Mesendoderm (in vitro differentiated cells): ENCODE data around the gene RER1.

Experiments
- DNase-seq: peaks from one replicate; pipeline ENCODE4 v3.0.0; 2013
- H2AK5ac ChIP-seq: 2 replicates; pipeline ENCODE4 v1.6.1; 2013; ENCODE audit warnings: low read length, inconsistent platforms
- H2BK120ac ChIP-seq: 2 replicates; pipeline ENCODE4 v1.6.1; 2013; ENCODE audit warnings: low read depth, mild to moderate bottlenecking, low read length, moderate library complexity, mixed read lengths
- H2BK15ac ChIP-seq: replicated peaks from 2 replicates; pipeline ENCODE4 v1.6.1; 2013; ENCODE audit warnings: low read depth, mild to moderate bottlenecking, moderate library complexity
- H2BK5ac ChIP-seq: 2 replicates; pipeline ENCODE4 v1.6.1; 2013; ENCODE audit warnings: low read length, inconsistent platforms
- H3K18ac ChIP-seq: 2 replicates; pipeline ENCODE4 v1.6.1; 2013; ENCODE audit warnings: mild to moderate bottlenecking, low read length, mixed read lengths
- H3K23ac ChIP-seq: one replicate; pipeline ENCODE4 v1.6.1; 2013; ENCODE audit warnings: low read length
- H3K27ac ChIP-seq: 2 replicates; pipeline ENCODE4 v1.5.1; 2013; ENCODE audit warnings: low read depth, mild to moderate bottlenecking, inconsistent platforms, low read length, moderate library complexity
- H3K27me3 ChIP-seq: 2 replicates; pipeline ENCODE4 v1.6.1; 2013; ENCODE audit warnings: low read length, control low read depth, mild to moderate bottlenecking, inconsistent platforms; ENCODE audit not compliant: insufficient read depth, poor library complexity
- H3K36me3 ChIP-seq: 2 replicates; pipeline ENCODE4 v1.6.1; 2013; ENCODE audit warnings: low read length, inconsistent platforms; ENCODE audit not compliant: control insufficient read depth, insufficient read depth
- H3K4ac ChIP-seq: one replicate; pipeline ENCODE4 v1.6.1; 2013; ENCODE audit warnings: low read depth, mild to moderate bottlenecking, low read length, moderate library complexity
- H3K4me1 ChIP-seq: 2 replicates; pipeline ENCODE4 v1.6.1; 2013; ENCODE audit warnings: low read depth, low read length, inconsistent platforms; ENCODE audit not compliant: control insufficient read depth
- H3K4me2 ChIP-seq: 2 replicates; pipeline ENCODE4 v1.6.1; 2013; ENCODE audit warnings: low read length
- H3K4me3 ChIP-seq: 2 replicates; pipeline ENCODE4 v1.5.1; 2013; ENCODE audit warnings: mild to moderate bottlenecking, low read length
- H3K56ac ChIP-seq: one replicate; pipeline ENCODE4 v1.6.1; 2013; ENCODE audit warnings: low read length
- H3K79me1 ChIP-seq: 2 replicates; pipeline ENCODE4 v1.6.1; 2013; ENCODE audit warnings: low read length, inconsistent platforms
- H3K79me2 ChIP-seq: 2 replicates; pipeline ENCODE4 v1.6.1; 2013; ENCODE audit warnings: mild to moderate bottlenecking, low read length; ENCODE audit not compliant: control insufficient read depth, insufficient read depth
- H3K9ac ChIP-seq: 2 replicates; pipeline ENCODE4 v1.6.1; 2013; ENCODE audit warnings: low read length, inconsistent platforms
- H4K5ac ChIP-seq: one replicate; pipeline ENCODE4 v1.6.1; 2013; ENCODE audit warnings: low read length
- H4K8ac ChIP-seq: one replicate; pipeline ENCODE4 v1.6.1; 2013; ENCODE audit warnings: low read depth, mild to moderate bottlenecking, control low read depth, low read length, moderate library complexity
- WGBS: extraction: QIAGEN DNeasy Blood & Tissue Kit; methylation state at CpG from one replicate; pipeline ENCODE4 v1.1.7; 2013; ENCODE audit warnings: low lambda C conversion rate, missing lambda C conversion rate; ENCODE audit not compliant: insufficient coverage; ENCODE audit errors: extremely low coverage; 5-methylcytosine and 5-hydroxymethylcytosine counted together

The RER1 gene

GRCh38 chr1:2352897-2353550 lies 38.6 kb upstream of the RER1 start:
- no peak overlapping the region for H3K27ac ChIP-seq
- DNase-seq = no peak
- no peak overlapping the region for H2AK5ac ChIP-seq

GRCh38 chr1:2353551-2354438 lies 37.8 kb upstream of the RER1 start:
- no peaks in the 10 kb centered on the region for H3K27me3 ChIP-seq
- H3K79me2 ChIP-seq = no peaks in the 10 kb centered on the region
- H3K79me1 ChIP-seq = no peaks in the 10 kb centered on the region
- H3K4ac ChIP-seq = no peak overlapping the region
- H3K9ac ChIP-seq = no peak overlapping the region
- no peak overlapping the region for H3K27ac ChIP-seq
- no peak overlapping the region for H3K56ac ChIP-seq
- WGBS = no CpG with 5 or more reads among the region's 28 CpGs
- no peak overlapping the region for H2BK120ac ChIP-seq
- H3K36me3 ChIP-seq = no peaks in the 10 kb centered on the region
- no peak overlapping the region for H2BK15ac ChIP-seq
- H4K5ac ChIP-seq = no peak overlapping the region
- no peak overlapping the region for H3K4me2 ChIP-seq
- no peak overlapping the region for H3K18ac ChIP-seq
- H3K4me3 ChIP-seq = no peak overlapping the region
- H3K23ac ChIP-seq = no peak overlapping the region
- no peak overlapping the region for H2AK5ac ChIP-seq
- no peak for DNase-seq
- no peaks in the 10 kb centered on the region for H3K4me1 ChIP-seq
- no peak overlapping the region for H2BK5ac ChIP-seq
- no peak overlapping the region for H4K8ac ChIP-seq

More at GRCh38 chr1:2352897-2353550, 38.6 kb upstream of the RER1 start:
- no peaks in the 10 kb centered on the region for H3K27me3 ChIP-seq
- H3K56ac ChIP-seq = no peak overlapping the region
- H3K4me2 ChIP-seq = no peak overlapping the region
- no peaks in the 10 kb centered on the region for H3K79me2 ChIP-seq
- H2BK5ac ChIP-seq = no peak overlapping the region
- H3K79me1 ChIP-seq = no peaks in the 10 kb centered on the region
- no CpG with 5 or more reads among the region's 21 CpGs for WGBS
- H3K36me3 ChIP-seq = no peaks in the 10 kb centered on the region
- no peak overlapping the region for H3K18ac ChIP-seq
- no peak overlapping the region for H3K9ac ChIP-seq
- H4K8ac ChIP-seq = no peak overlapping the region
- no peak overlapping the region for H2BK120ac ChIP-seq
- H2BK15ac ChIP-seq = no peak overlapping the region
- no peak overlapping the region for H3K23ac ChIP-seq
- H3K4me3 ChIP-seq = no peak overlapping the region
- H4K5ac ChIP-seq = no peak overlapping the region
- no peaks in the 10 kb centered on the region for H3K4me1 ChIP-seq
- no peak overlapping the region for H3K4ac ChIP-seq

GRCh38 chr1:2354511-2355372 lies 36.9 kb upstream of the RER1 start:
- no CpG with 5 or more reads among the region's 38 CpGs for WGBS
- H3K79me1 ChIP-seq = no peaks in the 10 kb centered on the region

DNA sequence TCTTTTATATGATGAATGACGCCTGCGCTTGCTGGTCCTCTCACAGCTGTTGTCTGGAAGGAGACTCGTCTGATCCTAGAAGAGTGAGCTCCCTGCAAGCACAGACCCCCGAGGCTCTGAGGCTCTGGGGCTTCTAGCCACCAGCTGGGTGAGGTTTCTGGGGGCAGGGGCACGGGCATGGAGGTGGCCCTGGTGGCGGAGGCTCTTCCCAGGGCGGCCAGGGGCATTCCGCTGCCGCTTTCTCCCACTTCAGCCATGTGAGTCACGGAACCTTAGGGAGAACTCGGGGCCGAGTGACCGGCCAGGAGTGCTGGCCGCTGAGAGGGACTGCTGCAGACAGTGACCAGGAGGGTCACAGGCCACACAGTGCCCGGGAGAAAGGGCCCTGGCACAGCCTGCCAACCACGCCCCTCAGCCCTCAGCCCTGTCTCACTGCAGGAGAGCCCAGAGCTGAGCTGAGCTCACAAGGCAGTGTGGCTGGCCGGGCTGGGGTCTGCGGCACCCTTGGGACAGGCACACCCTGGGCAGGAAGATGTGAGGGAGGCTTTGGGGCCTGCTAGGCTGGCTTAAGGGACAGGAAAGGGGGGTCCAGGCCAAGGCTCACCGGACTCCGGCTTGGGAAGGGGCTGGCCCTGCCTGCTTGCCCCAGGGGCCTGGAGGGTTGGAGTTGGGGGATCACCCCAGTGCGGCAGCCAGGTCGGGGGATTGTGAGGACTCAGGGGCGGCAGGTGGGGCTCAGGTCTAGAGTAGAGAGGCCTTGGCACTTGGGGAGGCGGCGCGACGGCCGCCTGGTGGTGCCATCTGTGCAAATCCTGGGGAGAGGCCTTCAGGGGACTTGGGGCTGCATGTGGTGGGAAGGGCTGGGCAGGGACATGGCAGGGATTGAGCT lies 36.0 kb upstream of the RER1 start:
- no peak overlapping the region for H3K9ac ChIP-seq
- H3K4me1 ChIP-seq = no peaks in the 10 kb centered on the region
- no CpG with 5 or more reads among the region's 28 CpGs for WGBS
- H3K4me2 ChIP-seq = no peak overlapping the region
- no peak overlapping the region for H4K8ac ChIP-seq
- no peak overlapping the region for H3K27ac ChIP-seq
- H3K36me3 ChIP-seq = no peaks in the 10 kb centered on the region
- H3K27me3 ChIP-seq = no peaks in the 10 kb centered on the region
- no peak overlapping the region for H3K56ac ChIP-seq
- H2AK5ac ChIP-seq = no peak overlapping the region
- H3K4me3 ChIP-seq = no peak overlapping the region
- DNase-seq = no peak
- H3K79me2 ChIP-seq = no peaks in the 10 kb centered on the region
- no peak overlapping the region for H2BK120ac ChIP-seq
- H2BK15ac ChIP-seq = no peak overlapping the region
- no peak overlapping the region for H3K18ac ChIP-seq
- H2BK5ac ChIP-seq = no peak overlapping the region
- no peak overlapping the region for H3K4ac ChIP-seq
- H4K5ac ChIP-seq = no peak overlapping the region
- no peaks in the 10 kb centered on the region for H3K79me1 ChIP-seq
- H3K23ac ChIP-seq = no peak overlapping the region

More at GRCh38 chr1:2354511-2355372, 36.9 kb upstream of the RER1 start:
- Histone ChIP-seq H3K27me3 (no peaks in the 10 kb centered on the region), H3K79me2 (no peaks in the 10 kb centered on the region), H3K9ac (no peak overlapping the region), H2BK120ac (no peak overlapping the region), H3K27ac (no peak overlapping the region), H4K8ac (no peak overlapping the region), H2BK15ac (no peak overlapping the region), H4K5ac (no peak overlapping the region), H2AK5ac (no peak overlapping the region), H3K4ac (no peak overlapping the region), H3K4me1 (no peaks in the 10 kb centered on the region), H3K18ac (no peak overlapping the region), H2BK5ac (no peak overlapping the region), H3K4me3 (no peak overlapping the region), H3K4me2 (no peak overlapping the region), H3K36me3 (no peaks in the 10 kb centered on the region), H3K23ac (no peak overlapping the region), H3K56ac (no peak overlapping the region)
- no peak for DNase-seq

- DNase-seq = no peak
- H3K79me2 ChIP-seq = no peaks in the 10 kb centered on the region
- H3K4me3 ChIP-seq = no peak overlapping the region
- H3K36me3 ChIP-seq = no peaks in the 10 kb centered on the region
- no peak overlapping the region for H3K4me2 ChIP-seq
- no peak overlapping the region for H3K27ac ChIP-seq
- H3K18ac ChIP-seq = no peak overlapping the region
- no peak overlapping the region for H2BK5ac ChIP-seq
- no peak overlapping the region for H3K56ac ChIP-seq
- no peak overlapping the region for H2BK15ac ChIP-seq
- no CpG with 5 or more reads among the region's 15 CpGs for WGBS
- no peaks in the 10 kb centered on the region for H3K79me1 ChIP-seq
- H2BK120ac ChIP-seq = no peak overlapping the region
- H3K23ac ChIP-seq = no peak overlapping the region
- H2AK5ac ChIP-seq = no peak overlapping the region
- H3K27me3 ChIP-seq = no peaks in the 10 kb centered on the region
- no peaks in the 10 kb centered on the region for H3K4me1 ChIP-seq
- H3K4ac ChIP-seq = no peak overlapping the region
- H4K8ac ChIP-seq = no peak overlapping the region
- no peak overlapping the region for H3K9ac ChIP-seq
- H4K5ac ChIP-seq = no peak overlapping the region
Observed at GRCh38 chr1:2356401-2356800, 35.2 kb upstream of the RER1 start.
